T-cell (primary cell): ENCODE data around the gene SHROOM3. TPM values are rescaled to one million over a fixed set of nuclear protein-coding genes. Genes with fewer than 3 reads are reported as not detected.

Source experiments
- ATAC-seq, 4 experiments: fragments of 200-7000 bp in 3 of 4; fragments of 150-1000 bp in 1 of 4; cut with Tn5 transposase; replicated peaks in 1 of 4; 1 replicate in 3 of 4; 2 replicates in 1 of 4; pipeline ENCODE4 v1.10.0; 2021; ENCODE audit warnings: moderate library complexity in 3 of 4, mild to moderate bottlenecking in 2 of 4, moderate number of reproducible peaks in 1 of 4
- CTCF ChIA-PET, 2 donors: fragments of 300-600 bp; sonication (Branson Sonifier 250); formaldehyde crosslinking; loops; one replicate each; lab custom pipeline; 2022; ENCODE audit warnings: antibody characterized with exemption in 2 of 2; lab: Charles Lee
- POLR2A ChIA-PET, 2 donors: fragments of 300-600 bp; sonication (Branson Sonifier 250); formaldehyde crosslinking; loops; one replicate each; lab custom pipeline; 2022; ENCODE audit warnings: antibody characterized with exemption in 2 of 2; lab: Charles Lee
- DNase-seq, 35 experiments: peaks; one replicate each; pipeline versions ENCODE4 v3.0.0 to v3.0.0-alpha.2; 2013 to 2023
- H3K27ac ChIP-seq: one replicate; pipeline ENCODE4 v1.5.1; 2013; ENCODE audit warnings: low read length
- H3K27me3 ChIP-seq, 2 experiments: replicated peaks in 1 of 2; 1 replicate in 1 of 2; 2 replicates in 1 of 2; pipeline versions ENCODE4 v1.6.1 to v1.7.0; 2013; ENCODE audit warnings: low read length in 1 of 2, mixed read lengths in 1 of 2; ENCODE audit not compliant: control insufficient read depth in 2 of 2, insufficient read depth in 2 of 2; ENCODE audit errors: extremely low read depth in 1 of 2
- H3K36me3 ChIP-seq, 2 donors: 1 replicate in 1 of 2; 2 replicates in 1 of 2; pipeline versions ENCODE4 v1.6.1 to v1.7.0; 2013; ENCODE audit warnings: low read length in 1 of 2; ENCODE audit not compliant: control insufficient read depth in 2 of 2, insufficient read depth in 1 of 2; ENCODE audit errors: extremely low read depth in 1 of 2
- H3K4me1 ChIP-seq, 2 experiments: 1 replicate in 1 of 2; 2 replicates in 1 of 2; pipeline versions ENCODE4 v1.6.1 to v1.7.0; 2013; ENCODE audit warnings: low read length in 2 of 2, mixed read lengths in 1 of 2; ENCODE audit not compliant: insufficient read depth in 2 of 2, control insufficient read depth in 1 of 2; ENCODE audit errors: extremely low read depth in 1 of 2
- H3K4me3 ChIP-seq, 2 donors: 1 replicate in 1 of 2; 2 replicates in 1 of 2; pipeline versions ENCODE4 v1.5.1 to v1.7.0; 2013; ENCODE audit warnings: mild to moderate bottlenecking in 2 of 2, low read length in 1 of 2, moderate library complexity in 1 of 2; ENCODE audit not compliant: control insufficient read depth in 1 of 2; ENCODE audit errors: extremely low read depth in 1 of 2
- H3K9me3 ChIP-seq: 2 replicates; pipeline ENCODE4 v1.7.0; 2013
- H3K27ac Mint-ChIP-seq, 2 donors: one replicate each; pipeline ENCODE4 v1.8.0; 2020 to 2021; ENCODE audit warnings: mild to moderate bottlenecking in 2 of 2, mixed read lengths in 2 of 2
- H3K27me3 Mint-ChIP-seq, 2 donors: one replicate each; pipeline ENCODE4 v1.8.0; 2021 to 2022; ENCODE audit warnings: mixed read lengths in 2 of 2
- H3K36me3 Mint-ChIP-seq: one replicate; pipeline ENCODE4 v1.8.0; 2021; ENCODE audit warnings: mixed read lengths
- H3K4me1 Mint-ChIP-seq, 3 donors: one replicate each; pipeline ENCODE4 v1.8.0; 2020 to 2022; ENCODE audit warnings: mixed read lengths in 3 of 3, mild to moderate bottlenecking in 1 of 3
- H3K4me3 Mint-ChIP-seq, 3 donors: one replicate each; pipeline ENCODE4 v1.8.0; 2020 to 2022; ENCODE audit warnings: mild to moderate bottlenecking in 3 of 3, mixed read lengths in 3 of 3, moderate library complexity in 3 of 3
- H3K9me3 Mint-ChIP-seq, 3 donors: one replicate each; pipeline ENCODE4 v1.8.0; 2020 to 2022; ENCODE audit warnings: mixed read lengths in 3 of 3
- WGBS: methylation state at CpG from one replicate; pipeline ENCODE4 v1.1.5; 2013; ENCODE audit warnings: missing lambda C conversion rate; ENCODE audit not compliant: insufficient coverage; 5-methylcytosine and 5-hydroxymethylcytosine counted together
- total RNA-seq, 35 experiments: library from RNA in 6 of 35; stranded (reverse) in 6 of 35; fragments of 120-200 nt in 1 of 35; gene quantifications; one replicate each; pipeline versions ENCODE4 v1.2.1 to v1.2.4 and lab custom pipeline; 2013 to 2026

The SHROOM3 gene
- total RNA-seq, 5 donors from 2014 or later (not counting 1 experiment from before 2014, with no cell fraction given) = 0.22 to 1.1 (median 0.33) TPM; not detected in 2

DNA sequence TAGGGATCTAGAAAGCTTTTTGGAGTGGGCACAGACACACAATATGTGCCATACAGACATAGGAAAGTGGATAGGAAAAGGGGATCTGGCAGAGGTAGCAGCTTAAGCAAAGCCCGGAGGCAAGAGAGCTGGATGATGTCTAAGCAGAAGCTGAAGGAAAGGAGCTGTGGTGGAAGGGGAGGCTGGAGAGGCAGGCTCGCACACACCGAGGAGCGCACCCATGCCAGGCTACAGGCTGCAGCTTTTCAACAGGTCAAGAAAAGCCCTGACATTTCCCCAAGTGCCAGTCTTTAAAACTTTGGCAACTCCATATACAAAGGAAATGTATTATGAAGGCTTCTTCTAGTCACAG is 395.6 kb downstream of the SHROOM3 start:
- H3K4me1 Mint-ChIP-seq = no peaks in the 10 kb centered on the region
- ATAC-seq = no peak

GRCh38 chr4:76830964-76831703 is 396.1 kb downstream of the SHROOM3 start:
- H3K36me3 Mint-ChIP-seq = no peaks in the 10 kb centered on the region
- H3K4me3 Mint-ChIP-seq = no peak overlapping the region
- Histone ChIP-seq H3K9me3 (no peaks in the 10 kb centered on the region), H3K27me3 (peaks cover 0 to 8% of the 10 kb centered on the region in 2 experiments), H3K36me3 (no peaks in the 10 kb centered on the region), H3K27ac (no peak overlapping the region), H3K4me1 (no peaks in the 10 kb centered on the region), H3K4me3 (no peak overlapping the region)
- DNase-seq (no peak), ATAC-seq (no peak)
- H3K27me3 Mint-ChIP-seq = peaks cover 0 to 3% of the 10 kb centered on the region in 2 donors
- ChIA-PET CTCF (no interaction called here), POLR2A (no interaction called here)
- no peaks in the 10 kb centered on the region for H3K9me3 Mint-ChIP-seq
- no peaks in the 10 kb centered on the region for H3K4me1 Mint-ChIP-seq
- no peak overlapping the region for H3K27ac Mint-ChIP-seq
- WGBS = 97% methylated on average over 6 of the region's 11 CpGs

More for the DNA sequence above, 395.6 kb downstream of the SHROOM3 start:
- DNase-seq = no peak
- no peaks in the 10 kb centered on the region for H3K36me3 Mint-ChIP-seq
- ChIA-PET POLR2A (no interaction called here), CTCF (no interaction called here)
- Histone ChIP-seq H3K9me3 (no peaks in the 10 kb centered on the region), H3K27me3 (peaks cover 0 to 10% of the 10 kb centered on the region in 2 experiments), H3K4me3 (no peak overlapping the region), H3K4me1 (no peaks in the 10 kb centered on the region), H3K36me3 (no peaks in the 10 kb centered on the region), H3K27ac (no peak overlapping the region)
- H3K27ac Mint-ChIP-seq = no peak overlapping the region
- no peak overlapping the region for H3K4me3 Mint-ChIP-seq
- peaks cover 0 to 3% of the 10 kb centered on the region in 2 donors for H3K27me3 Mint-ChIP-seq
- whole genome bisulfite sequencing = 93% methylated on average over 3 of the region's 4 CpGs
- H3K9me3 Mint-ChIP-seq = no peaks in the 10 kb centered on the region

GRCh38 chr4:76831711-76832373 is 396.8 kb downstream of the SHROOM3 start:
- no peaks in the 10 kb centered on the region for H3K9me3 ChIP-seq
- no peaks in the 10 kb centered on the region for H3K36me3 ChIP-seq
- no peak for DNase-seq
- POLR2A ChIA-PET = no interaction called here
- no peak overlapping the region for H3K27ac Mint-ChIP-seq
- no peak overlapping the region for H3K4me3 ChIP-seq
- H3K4me3 Mint-ChIP-seq = no peak overlapping the region
- CTCF ChIA-PET = no interaction called here
- no peaks in the 10 kb centered on the region for H3K36me3 Mint-ChIP-seq
- H3K27ac ChIP-seq = no peak overlapping the region
- ATAC-seq = no peak
- H3K4me1 Mint-ChIP-seq = no peaks in the 10 kb centered on the region
- no peaks in the 10 kb centered on the region for H3K4me1 ChIP-seq
- H3K27me3 Mint-ChIP-seq = peaks cover 0 to 3% of the 10 kb centered on the region in 2 donors
- H3K27me3 ChIP-seq = peaks cover 0 to 8% of the 10 kb centered on the region in 2 experiments
- 55% methylated on average over 2 of the region's 7 CpGs for WGBS
- no peaks in the 10 kb centered on the region for H3K9me3 Mint-ChIP-seq

Other genes with a start within 250 kb of the SHROOM3 start
- 10 to 100 TPM; 20.9 to 37.3 (median 23.2) TPM for gene SCARB2, start 221.4 kb upstream of the SHROOM3 start, total RNA-seq
- under 1 TPM in 1 of 5 donors, not detected in 4; 0.19 TPM for gene FAM47E, start 183.5 kb upstream of the SHROOM3 start, total RNA-seq
- gene STBD1, start 128.5 kb upstream of the SHROOM3 start, total RNA-seq = 1 to 10 TPM in 3 of 5 donors, under 1 TPM in 2; 0.26 to 2.2 (median 1.0) TPM
- not detected for gene CCDC158, start 14.1 kb upstream of the SHROOM3 start, total RNA-seq